GM21528 (cell line): ENCODE measurements around the gene ATXN1.

Source experiments
- ATAC-seq: cut with Tn5 transposase; IDR thresholded peaks from one replicate; pipeline ENCODE4 v1.9.1; 2021; ENCODE audit warnings: mild to moderate bottlenecking, moderate library complexity; ENCODE audit not compliant: unreplicated experiment, low FRiP score

Gene ATXN1

GRCh38 chr6:16749516-16750485 is 11.5 kb downstream of the ATXN1 start:
- ATAC-seq = no peak

GRCh38 chr6:16748025-16748319 is 13.3 kb downstream of the ATXN1 start:
- ATAC-seq = no peak

- ATAC-seq = no peak
Measured at GRCh38 chr6:16747232-16748024, 13.8 kb downstream of the ATXN1 start.

- no peak for ATAC-seq
Measured at GRCh38 chr6:16746812-16747211, 14.4 kb downstream of the ATXN1 start.

- no peak for ATAC-seq
Measured at GRCh38 chr6:16746401-16746800, 14.9 kb downstream of the ATXN1 start.

- ATAC-seq = no peak
Measured at GRCh38 chr6:16743664-16744210, 17.5 kb downstream of the ATXN1 start.

- no peak for ATAC-seq
Measured at GRCh38 chr6:16742116-16742515, 19.1 kb downstream of the ATXN1 start.

GRCh38 chr6:16741112-16742016 is 19.9 kb downstream of the ATXN1 start:
- ATAC-seq = peak; percentile 73

GRCh38 chr6:16740097-16740496 is 21.2 kb downstream of the ATXN1 start:
- no peak for ATAC-seq

GRCh38 chr6:16739329-16739801 is 21.9 kb downstream of the ATXN1 start:
- no peak for ATAC-seq

GRCh38 chr6:16737925-16738324 is 23.3 kb downstream of the ATXN1 start:
- no peak for ATAC-seq

- ATAC-seq = no peak
Measured at GRCh38 chr6:16736856-16737775, 24.1 kb downstream of the ATXN1 start.

GRCh38 chr6:16735014-16735413 is 26.2 kb downstream of the ATXN1 start:
- no peak for ATAC-seq

GRCh38 chr6:16733085-16733484 is 28.2 kb downstream of the ATXN1 start:
- ATAC-seq = no peak

GRCh38 chr6:16731478-16732051 is 29.7 kb downstream of the ATXN1 start:
- ATAC-seq = peak; percentile 97

- no peak for ATAC-seq
Measured at GRCh38 chr6:16730738-16731477, 30.4 kb downstream of the ATXN1 start.

- no peak for ATAC-seq
Measured at GRCh38 chr6:16729744-16730143, 31.5 kb downstream of the ATXN1 start.

GRCh38 chr6:16729183-16729691 is 32.0 kb downstream of the ATXN1 start:
- no peak for ATAC-seq
